ENCODE measurements around the gene SDF4.

- TF ChIP-seq POLR2A (IDR thresholded peaks at IDR 0.05) (no peak), CTCF (IDR thresholded peaks at IDR 0.05) (no peak), POLR2AphosphoS5 (IDR thresholded peaks at IDR 0.05) (no peak)
Observed at GRCh38 chr1:1170215-1171091, 61.3 kb downstream of the SDF4 start.
